Ammon's horn (tissue), 1 donor: Measurements from ENCODE around the gene NUDCD2.

Experiments used
- DNase-seq: peaks from one replicate; pipeline ENCODE4 v3.0.0-alpha.2; 2016; ENCODE audit warnings: low spot score

NUDCD2 gene, protein sequence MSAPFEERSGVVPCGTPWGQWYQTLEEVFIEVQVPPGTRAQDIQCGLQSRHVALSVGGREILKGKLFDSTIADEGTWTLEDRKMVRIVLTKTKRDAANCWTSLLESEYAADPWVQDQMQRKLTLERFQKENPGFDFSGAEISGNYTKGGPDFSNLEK

DNA sequence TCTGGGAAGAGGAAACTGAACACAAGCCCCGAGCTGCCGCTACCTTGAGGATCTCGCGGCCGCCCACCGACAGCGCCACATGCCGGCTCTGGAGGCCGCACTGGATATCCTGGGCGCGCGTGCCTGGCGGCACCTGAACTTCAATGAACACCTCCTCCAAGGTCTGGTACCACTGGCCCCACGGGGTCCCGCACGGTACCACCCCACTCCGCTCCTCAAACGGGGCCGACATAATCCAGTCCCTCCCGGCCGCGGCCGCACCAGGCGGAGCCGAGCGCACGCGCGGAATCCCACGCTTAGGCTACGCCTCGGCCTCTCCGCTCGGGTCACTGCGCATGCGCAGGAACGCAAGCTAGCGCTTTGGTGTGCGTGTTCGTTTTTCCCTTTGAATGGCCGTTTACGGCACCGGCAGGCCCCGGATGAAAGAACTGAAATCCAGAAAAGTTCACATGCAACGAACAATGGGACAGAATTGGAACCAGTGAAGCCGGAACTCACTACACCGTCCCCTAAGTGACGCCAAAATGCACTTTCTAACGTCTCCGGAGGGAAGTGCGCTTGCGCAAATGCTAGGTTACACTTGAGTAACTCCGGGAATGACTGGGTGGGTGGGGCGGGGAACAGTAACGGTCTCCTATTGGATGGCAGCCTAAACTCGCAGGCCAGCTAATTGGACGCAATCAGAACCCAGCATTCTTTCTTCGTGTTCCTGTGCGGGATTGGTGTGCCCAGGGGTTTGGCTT, at the start of gene NUDCD2:
NUDCD2 (minus strand) TSS at position 284 of the 743 bp plus-strand sequence; CDS start at position 232, 52 bp downstream.
- DNase-seq: peak; percentile 98

DNA sequence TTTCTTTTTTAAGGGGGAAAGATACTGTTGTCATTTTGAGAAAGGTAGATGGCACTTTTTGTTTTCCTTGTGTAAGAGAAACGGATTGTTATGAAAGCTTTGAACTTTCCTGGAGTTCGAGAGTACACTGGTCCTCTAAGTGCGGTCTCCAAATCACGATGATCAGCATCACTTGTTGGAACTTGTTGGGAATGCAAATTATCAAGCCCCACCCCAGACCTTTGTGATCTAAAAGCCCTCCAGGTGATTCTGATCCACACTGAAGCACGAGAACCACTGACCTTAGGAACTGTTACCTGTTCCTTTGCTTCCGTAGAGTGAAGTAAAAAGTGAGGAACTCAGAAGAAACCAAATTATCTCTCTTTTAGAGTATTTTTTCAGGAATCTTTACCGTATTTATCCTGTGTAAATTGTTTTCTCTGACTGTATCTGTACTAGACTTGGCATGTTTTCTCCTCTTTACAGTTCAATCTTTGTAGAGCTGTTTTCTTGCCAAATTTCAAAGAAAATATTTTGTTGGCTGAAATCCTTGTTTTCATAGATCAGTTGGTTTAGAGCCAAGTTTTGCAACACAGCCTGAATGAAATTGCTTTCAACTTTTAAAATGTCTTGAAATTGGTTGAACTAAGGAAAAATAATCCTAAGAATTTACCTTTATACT, 49.5 kb upstream of the NUDCD2 start:
- DNase-seq: peak; percentile 17

DNA sequence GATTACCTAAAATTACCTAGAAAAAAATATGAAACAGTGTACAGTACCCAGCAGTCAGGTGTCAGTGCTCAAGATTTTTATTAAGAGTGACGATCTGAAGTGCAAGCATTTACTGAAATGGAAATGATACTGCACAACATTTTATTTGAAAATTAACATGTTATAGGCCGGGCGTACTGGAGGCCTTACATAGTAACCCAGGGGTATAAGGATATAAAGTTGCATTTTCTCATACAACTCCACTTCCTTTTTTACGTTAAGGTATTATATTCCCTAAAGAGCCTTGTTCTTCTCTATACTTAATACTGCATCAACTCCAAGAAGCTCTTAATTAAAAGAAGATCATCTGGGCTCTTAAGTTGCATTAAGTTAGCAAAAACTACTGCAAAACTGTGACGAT, 48.9 kb upstream of the NUDCD2 start:
- no peak for DNase-seq

DNA sequence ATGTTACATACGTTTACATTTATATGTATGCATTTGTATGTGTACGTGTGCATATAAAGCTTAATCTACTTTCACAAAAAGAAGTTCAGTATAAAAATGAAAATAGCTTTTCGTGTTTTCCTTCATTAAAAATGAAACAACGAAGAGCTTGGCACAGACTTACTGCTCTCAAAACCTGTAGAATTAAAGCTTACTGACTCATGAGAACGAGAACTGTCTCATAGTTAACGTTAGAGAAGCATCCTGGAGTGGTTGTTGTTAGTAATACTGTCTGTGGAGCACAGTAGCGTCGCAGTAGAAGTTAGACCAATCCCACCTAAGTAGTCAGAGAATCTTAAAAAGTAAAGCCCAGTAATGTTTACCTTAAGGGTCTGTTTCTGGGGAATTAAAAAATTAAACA, 46.8 kb upstream of the NUDCD2 start:
- no peak for DNase-seq

DNA sequence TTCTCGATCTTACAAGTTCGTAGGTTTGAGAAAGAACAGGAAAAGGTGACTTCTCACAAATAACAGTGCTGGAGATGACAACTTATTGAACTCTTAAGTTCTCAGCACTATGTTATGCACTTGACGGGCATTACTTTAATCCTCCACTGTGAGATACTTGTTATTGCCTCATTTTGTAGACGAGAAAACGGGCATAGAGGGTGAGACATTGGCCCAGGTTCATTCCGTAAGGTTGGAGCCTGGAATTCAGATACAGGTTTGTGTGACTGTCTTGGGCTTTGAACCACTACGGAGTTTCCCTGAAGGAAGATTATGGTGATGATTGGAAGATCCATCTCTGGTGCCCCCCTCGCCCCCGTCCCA, 46.2 kb upstream of the NUDCD2 start:
- peak; percentile 9 for DNase-seq

DNA sequence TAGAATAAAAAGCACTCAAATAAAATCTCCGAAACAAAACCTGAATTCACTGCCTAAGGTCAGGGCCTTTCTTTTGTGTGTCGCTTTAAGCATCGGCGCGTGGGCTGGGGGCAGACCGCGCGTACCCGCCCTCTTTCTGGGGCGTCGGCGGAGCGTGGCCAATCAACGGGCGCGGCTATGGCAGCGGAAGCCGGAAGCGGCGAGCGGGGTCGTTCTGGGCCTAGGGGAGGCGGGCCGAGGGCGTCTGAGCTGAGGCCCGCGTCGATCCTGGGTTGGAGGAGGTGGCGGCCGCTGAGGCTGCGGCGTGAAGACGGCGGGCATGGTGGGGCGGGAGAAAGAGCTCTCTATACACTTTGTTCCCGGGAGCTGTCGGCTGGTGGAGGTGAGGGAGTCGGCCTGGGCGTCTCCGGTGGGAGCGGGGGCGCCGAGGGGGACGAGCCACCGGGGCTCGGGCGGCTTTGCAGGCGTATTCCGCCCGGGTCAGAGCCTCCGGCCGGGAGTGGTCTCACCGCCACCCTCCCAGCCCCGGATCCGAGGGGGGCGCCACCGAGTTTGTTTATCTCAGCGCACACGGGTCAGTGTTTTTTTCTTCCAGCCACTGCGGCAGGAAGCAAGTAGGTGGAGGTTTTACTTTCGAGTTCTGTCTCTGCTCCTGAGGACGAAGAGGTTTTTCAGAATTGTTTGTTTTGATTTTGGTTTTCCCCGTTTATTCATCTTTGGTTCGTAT, 45.6 kb upstream of the NUDCD2 start, which contains the start of gene MAT2B:
MAT2B (plus strand) TSS at position 252 of the 727 bp plus-strand sequence; CDS start at position 320, 68 bp downstream.
- DNase-seq: peak; percentile 98

DNA sequence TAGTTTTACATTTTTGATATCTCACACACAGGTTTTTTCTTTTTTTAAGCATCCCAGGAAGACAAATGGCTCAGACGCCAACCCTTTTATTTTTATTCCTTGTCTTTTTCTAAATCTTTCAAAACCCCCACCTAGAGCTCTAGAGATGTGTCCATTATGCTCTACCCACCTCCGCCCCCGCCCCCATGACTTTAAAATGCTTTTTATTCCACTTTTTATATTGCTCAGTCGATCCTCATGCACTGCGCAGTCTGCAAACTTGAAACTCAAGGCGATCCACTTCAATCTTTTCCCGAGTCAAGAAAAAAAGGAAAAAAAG, 45.1 kb upstream of the NUDCD2 start:
- no peak for DNase-seq

DNA sequence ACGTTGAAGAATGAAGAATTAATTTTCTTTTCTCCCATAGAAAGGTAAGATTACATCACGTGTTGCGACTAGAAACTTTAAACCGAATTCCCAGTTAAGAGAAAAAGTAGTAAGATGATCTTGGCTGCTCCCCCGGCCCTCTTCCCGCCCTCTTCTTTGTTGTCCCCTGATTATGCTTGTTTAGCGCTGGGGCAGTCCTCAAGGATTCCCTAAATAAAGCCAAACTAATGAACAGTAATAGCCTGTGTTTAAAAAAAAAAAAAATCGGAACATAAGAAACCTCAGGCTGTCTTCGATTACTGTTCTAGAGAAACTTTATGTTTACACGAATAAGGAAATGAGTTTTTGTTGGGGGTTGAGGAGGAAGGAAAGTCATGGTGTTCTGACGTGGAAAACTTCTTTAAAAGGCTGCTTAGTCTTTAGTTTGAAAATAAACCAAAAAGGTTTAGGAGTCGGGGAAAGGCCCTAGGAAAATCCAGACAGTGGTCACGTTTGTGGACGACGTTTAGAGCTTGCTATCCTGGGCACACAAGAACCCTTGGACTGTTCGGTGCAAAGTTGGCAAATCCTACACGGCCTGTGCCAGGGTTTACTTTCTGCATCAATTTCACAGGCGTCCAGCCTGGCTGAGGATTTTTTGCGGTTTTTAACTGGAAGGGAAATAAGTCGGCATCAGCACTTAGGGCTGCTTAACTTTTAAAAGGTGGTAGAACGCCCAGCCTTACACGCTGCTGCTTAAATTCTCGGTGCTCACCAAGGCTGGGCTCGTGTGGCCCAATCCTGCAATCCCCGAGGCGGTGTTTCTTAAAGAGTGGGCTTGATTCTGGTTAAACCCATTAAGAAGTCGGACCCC, 44.4 kb upstream of the NUDCD2 start:
- peak; percentile 66 for DNase-seq

DNA sequence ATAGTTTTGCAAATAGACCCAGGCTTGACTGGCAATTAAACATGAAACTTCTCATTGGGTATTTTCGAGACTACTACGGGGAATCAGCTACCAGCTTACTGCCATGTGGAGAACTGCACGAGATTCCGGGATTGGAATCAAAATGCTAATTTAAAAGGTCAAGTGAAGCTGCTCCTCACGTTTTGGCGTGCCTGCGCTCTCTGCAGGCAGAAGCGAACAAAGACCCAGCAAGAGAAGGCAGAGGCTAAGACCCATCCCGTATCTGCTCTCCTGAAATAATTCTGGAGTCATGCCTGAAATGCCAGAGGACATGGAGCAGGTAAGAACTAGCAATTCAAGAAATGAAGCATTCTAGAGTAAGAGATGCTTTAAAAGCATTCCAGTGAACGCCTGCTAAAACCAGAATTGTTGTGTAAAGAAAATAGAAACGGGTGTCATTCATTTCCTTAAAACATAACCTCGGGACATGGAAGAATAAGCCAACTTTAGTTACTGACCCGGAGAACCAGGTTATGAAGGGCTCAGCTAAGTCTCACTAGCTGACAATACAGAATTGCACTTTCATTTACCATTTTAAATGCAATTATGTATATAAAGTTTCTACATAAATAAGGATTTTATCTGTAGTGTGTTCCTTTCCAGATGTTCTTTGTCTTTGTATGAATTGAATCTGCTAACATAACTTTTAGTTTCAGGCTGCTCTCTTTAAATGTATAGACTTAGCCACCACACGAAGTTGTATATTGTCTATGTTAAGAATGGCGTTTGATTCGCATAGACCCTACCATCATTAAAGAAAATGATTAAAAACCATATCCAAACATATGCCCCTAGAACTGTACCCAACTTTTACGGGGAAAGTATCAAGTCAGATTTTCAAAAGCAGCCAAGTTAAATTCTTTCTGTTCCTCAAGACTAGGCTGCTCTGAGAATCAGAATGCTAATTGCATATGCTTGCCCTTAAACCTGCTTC, 43.5 kb upstream of the NUDCD2 start:
- DNase-seq: peak; percentile 78

DNA sequence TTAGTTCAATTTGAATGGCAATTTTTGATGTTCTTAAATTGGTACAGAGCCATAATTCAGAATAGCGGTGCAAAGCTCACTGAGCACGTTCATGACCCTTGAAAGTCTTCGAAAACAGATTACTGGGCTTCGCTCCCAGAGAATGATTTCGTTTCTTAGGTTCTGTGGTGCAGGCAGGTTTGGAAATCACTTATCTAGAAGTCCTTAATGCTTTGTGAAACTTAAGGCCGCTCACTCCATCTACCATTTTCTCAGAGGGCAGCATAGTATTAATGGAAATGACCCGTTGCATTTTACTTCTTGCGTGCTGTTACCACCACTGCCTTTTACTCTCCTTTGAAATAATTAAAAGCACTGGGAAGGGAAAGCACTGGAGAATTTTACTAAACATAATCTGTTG, 42.6 kb upstream of the NUDCD2 start:
- no peak for DNase-seq

DNA sequence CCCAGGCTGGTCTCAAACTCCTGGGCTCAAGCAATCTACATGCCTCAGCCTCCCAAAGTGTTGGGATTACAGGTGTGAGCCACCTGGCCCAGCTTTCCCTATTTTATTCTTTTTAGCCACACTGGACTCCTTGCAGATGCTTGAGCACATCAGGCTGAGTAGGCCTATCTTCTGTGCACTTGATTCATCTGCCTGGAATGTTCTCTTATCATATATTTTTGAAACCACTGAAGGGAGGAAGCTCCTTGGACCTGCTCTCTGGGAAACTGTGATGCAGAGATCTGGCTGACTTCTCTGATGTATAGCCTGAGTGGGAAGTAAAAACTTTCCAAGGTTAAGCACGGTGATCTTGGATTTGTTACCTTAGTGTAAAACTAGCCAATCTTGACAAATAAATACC, 39.0 kb upstream of the NUDCD2 start:
- no peak for DNase-seq

DNA sequence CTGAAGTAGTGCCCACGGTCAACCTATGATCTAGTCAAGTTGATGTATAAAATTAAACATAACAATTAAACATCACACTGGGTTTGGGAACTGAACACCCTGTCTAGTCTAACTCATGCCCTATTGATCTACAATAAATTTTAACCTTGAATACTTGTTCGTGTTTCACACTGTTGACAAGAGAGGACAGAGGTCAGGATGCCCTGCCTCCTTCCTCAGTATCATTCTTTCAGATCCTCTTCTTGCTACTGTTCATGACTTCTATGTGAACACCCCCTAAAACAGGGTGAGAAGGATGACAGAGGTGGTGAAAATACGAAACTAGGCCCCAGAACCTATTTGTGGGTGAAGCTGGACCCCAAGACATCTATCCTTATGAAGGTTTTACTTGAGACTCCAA, 37.4 kb upstream of the NUDCD2 start:
- no peak for DNase-seq

DNA sequence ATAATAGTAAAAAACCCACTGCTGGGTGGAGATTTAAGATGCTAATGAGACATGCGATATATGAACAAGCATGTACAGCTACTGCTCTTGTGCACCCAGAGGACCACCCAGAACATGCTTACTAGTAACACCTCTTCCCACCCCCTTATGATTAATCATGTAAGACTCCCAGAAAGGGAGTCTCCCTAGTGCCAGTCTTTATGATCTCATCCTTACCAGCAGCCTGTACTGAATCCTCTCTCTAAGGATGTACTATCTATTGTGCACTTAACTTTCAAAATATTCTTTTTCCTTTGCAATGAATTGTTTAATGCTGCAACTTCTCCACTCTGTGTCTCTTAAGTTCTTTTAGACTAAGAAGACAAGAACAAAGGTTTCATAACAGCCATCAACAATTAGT, 36.4 kb upstream of the NUDCD2 start:
- no peak for DNase-seq

DNA sequence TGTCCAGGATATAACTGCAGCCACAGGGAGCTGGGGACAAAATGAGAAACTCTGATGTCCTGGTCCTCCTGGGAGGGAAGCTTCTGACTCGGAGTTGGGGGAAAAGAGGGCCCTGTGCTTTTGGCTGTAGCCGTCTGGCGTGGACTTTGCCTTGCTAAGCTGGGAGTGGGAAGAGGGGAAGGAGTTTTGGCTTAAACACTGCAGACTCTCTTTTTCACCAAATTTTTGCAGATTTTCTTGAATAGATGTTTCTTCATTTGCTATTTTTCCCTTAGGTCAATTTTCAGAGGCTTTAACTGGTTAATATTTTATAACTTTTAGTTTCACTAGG, 29.8 kb upstream of the NUDCD2 start:
- no peak for DNase-seq

DNA sequence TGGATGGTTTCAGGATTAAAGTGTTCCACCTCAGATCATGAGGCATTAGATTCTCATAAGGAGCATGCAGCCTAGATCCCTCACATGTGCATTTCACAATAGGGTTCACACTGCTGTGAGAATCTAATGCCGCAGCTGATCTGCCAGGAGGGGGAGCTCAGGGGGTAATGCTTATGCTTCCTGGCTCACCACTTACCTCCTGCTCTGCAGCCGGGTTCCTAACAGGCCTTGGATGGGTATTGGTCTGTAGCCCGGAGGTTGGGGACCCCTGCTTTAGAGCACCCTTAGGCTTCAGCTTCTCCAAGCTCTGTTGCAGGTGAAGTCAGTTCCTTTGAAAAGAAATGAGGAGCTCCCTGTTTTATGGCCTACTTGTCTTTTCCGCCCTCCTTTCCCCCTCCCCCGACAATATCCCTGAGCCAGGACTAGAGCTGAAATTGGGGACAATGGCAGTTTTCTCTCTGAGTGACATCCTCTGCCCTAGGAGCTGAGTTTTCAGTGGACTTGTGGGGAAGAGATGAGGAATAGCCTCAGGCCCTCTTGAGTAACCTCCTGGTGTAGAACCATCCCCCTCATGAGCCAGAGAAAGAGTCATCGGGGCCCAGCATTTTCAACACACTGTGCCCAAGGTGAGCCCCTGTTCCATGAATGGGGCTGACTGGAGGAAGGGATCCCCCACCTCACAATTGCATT, 29.3 kb upstream of the NUDCD2 start:
- no peak for DNase-seq

DNA sequence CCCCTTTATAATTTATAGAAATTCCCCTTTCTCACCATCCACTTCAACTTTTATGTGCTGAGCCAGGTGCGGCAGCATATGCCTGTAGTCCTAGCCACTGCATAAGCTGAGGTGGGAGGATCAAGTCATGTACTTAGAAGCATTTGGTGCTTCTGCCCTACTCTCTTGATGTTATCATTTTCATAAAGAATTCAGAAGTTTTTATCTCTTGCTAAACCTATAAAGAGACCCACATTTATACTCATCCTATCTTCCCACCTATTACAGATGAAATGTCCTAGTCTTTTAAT, 19.0 kb upstream of the NUDCD2 start:
- no peak for DNase-seq

DNA sequence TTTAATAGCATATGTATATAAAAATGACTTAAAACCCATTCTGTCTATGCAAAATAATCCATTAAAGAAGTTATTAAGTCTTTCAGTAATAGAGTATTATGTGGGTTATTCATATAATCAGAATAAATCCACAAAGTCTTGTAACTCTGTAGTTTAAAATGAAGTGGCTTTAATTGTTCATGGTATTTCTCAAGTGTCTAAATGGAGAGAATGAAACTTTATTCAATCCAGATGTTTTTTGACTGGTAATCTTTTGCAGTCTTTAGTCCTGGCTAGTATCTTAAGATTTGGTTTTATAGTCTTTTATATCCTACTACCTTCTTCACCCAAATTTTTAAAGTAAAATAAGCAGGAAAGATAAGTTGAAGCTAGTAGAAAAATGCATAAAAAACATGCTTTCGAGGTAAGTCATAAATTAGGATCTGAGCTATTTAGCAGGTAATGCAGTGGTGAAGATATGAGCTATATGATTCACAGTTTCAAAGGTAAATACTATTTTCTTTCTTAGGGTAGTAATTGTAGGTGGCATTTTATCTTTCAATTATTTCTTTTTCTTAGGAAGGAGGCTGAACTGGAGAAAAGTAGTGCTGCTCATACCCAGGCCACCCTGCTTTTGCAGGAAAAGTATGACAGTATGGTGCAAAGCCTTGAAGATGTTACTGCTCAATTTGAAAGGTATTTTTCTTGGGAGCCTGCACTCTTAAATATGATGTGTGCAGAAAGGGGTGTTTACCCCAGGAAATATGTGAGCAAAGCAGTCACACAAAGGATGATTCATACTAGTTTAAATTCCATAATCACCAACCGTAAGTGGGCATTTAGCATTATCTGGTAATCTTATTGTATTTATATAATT, 18.5 kb upstream of the NUDCD2 start:
- DNase-seq: no peak

DNA sequence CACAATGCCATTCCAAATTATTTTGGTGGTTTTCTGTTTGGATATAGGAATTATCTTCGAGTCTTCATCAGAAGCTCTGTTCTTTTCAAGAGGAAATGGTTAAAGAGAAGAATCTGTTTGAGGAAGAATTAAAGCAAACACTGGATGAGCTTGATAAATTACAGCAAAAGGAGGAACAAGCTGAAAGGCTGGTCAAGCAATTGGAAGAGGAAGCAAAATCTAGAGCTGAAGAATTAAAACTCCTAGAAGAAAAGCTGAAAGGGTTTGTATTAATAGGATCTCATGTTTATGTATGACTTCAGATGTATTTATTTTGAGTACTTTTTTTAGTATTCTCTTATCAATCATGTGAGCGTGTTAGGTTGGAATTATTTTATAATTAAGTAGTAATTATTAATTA, 15.5 kb upstream of the NUDCD2 start:
- DNase-seq: no peak

DNA sequence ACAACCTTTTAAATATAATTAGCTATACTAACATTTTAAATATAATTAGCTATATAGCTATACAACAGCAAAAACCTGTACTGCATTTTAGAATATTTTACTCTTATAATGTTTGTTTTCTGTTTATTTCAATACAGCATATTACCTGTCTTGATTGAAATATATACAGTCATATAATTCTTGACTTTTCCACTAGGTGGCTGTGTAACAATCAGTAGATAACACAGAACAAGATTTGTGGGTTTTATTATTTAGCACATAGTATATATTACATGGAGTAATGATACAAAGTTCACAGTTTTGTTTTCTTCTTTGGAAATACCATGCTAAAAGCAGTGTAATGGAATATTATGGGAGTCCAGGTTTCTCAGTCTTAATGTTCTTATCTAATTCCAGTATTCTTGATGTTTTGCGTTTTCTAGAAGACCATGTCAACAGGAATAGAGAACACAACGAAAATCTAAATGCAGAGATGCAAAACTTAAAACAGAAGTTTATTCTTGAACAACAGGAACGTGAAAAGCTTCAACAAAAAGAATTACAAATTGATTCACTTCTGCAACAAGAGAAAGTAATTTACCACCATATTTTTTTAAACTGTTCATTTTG, 13.8 kb upstream of the NUDCD2 start:
- no peak for DNase-seq
